Measurements from ENCODE around the gene KPNA6.

KPNA6 gene

GRCh38 chr1:32224285-32224684, 116.4 kb downstream of the KPNA6 start:
- no peak overlapping the region for H3K27ac ChIP-seq (ENCODE audit: low read depth, low read length)
- H3K9ac ChIP-seq (ENCODE audit: low read length): no peak overlapping the region
- H3K9me3 ChIP-seq (ENCODE audit: low read length): no peaks in the 10 kb centered on the region
- peak overlapping the region in 1 of 2 donors; percentile 19 for H3K4me3 ChIP-seq (ENCODE audit: low read depth in 1 of 2, low read length in 2 of 2)
- H3K36me3 ChIP-seq (ENCODE audit: insufficient read depth, low read length): peaks cover 43% of the 10 kb centered on the region
- peaks cover 31% of the 10 kb centered on the region for H3K4me1 ChIP-seq (ENCODE audit: insufficient read depth, low read length)
- no peaks in the 10 kb centered on the region for H3K27me3 ChIP-seq (ENCODE audit: control insufficient read depth in 1 of 2, insufficient read depth in 2 of 2, low read length in 2 of 2)
